Effector CD8-positive, alpha-beta T cell (primary cell): ENCODE results near the gene RGSL1.
"Not testable (repeated sequence)": the region's sequence is repeated elsewhere in the genome, so short reads cannot be mapped to it uniquely, and the experiment has no call there.

ENCODE experiments used
- DNase-seq: peaks from one replicate; lab custom pipeline; 2025; lab: John Stamatoyannopoulos, UW

The RGSL1 gene

DNA sequence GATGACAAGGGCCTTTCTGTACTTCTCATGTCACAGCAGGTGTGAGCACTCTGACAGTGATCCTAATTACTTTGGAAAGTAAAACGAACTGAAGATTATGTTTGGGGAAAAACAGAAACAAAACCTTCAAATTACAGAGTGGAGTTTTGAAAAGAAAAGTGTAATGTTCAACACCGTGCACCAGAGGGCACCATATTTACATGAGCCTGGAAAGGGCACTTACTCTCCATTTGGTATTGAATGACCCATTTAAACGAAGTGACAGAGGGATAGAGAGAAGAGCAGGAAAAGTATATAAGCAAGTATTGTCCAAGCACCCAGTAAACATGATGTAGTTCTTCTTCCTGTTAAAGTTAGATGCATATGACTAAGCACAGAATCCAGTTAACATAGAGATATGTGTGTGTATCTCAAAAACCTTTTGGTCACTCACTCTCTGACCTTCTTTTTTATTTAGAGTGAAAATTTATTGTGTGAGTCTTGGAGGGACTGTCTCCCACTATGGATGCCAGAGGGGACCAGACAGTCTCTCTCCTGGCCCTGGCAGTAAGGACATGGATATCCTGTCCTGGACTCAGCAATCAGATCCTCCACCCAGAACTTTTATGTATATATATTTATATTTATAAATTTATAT lies 3.8 kb upstream of the RGSL1 start:
- DNase-seq: no peak

DNA sequence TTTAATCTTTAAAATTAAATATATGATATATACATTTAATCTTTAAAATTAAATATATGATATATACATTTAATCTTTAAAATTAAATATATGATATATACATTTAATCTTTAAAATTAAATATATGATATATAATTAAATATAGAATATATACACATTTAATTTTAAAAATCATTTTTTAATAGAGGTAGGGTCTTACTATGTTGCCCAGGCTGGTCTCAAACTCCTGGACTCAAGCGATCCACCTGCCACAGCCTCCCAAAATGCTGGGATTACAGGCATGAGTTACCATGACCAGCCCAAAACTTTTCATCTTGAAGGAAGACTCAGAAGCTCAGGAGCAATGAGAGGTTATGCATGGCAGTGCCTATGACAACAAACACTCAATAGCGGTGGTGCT lies 2.8 kb upstream of the RGSL1 start:
- DNase-seq: not testable (repeated sequence)

DNA sequence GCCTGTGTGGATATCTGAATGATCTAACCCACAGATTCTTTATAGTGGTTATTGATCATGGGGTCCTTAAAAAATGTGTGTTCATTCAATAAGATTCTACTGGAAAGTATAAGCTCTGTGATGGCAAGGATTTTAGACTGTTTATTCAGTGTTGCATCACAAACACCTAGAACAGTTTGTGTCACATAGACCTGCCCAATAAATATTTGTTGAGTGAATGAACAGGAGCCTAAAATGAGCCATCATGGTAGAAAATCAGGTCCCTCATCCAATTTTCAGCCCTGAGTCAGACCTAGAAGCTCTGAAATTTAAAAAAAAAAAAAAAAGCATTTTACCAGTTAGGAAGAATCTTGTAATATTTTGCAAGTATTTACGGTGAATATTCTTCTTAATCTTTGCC lies 2.3 kb upstream of the RGSL1 start:
- DNase-seq: no peak

DNA sequence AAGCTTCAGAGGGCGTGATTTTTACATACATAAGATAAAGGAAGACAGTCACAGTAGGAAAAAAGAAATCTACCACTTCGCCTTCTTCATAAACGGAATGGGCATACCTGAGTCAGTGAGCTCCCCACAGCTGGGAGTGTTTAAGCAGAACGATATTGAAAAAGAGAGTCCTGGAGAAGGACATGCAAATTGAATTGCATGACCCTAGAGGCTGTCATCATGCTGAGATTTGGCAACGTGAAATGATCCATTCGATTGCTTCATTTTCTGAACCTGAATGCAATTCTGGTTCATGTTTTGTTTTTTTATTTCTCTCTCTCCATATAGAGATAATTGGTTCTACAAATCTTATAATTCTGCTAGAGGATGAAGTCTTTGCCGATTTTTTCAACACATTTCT lies 3.7 kb downstream of the RGSL1 start:
- no peak for DNase-seq

DNA sequence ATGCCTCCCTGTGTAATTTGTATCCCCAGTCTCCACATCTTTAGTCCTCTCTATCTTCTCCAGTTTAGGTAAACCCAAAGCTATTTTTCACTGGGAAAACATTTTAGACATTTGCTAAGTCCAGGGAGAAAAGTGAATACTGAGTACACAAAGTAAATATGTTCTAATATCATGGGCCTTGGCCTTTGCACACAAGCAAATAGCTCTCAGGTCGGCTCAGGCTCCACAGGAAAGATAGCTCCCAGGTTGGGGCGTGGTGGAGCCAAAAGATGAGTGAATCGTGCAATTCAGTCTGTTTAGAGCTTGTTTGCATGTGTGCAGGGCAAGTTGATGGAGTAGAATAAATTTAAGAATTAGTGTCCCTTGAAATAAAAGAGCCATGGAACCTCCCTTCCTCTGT lies 7.9 kb downstream of the RGSL1 start:
- DNase-seq: no peak

DNA sequence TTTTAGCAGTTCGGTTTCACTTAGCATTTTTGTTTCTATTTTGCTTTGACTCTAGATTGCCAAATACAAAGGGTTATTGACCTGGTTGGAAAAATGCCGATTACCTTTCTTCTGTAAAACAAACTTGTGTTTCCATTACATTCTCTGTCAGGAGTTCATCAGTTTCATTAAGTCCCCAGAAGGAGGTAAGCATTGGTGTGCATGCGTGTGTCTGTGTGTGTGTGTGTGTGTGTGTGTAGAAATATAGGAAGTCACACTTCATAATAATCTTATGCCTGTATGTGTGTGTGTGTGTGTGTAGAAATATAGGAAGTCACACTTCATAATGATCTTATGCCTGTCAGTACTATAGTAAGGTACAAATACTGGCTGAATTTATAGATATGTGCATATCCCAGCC lies 10.0 kb downstream of the RGSL1 start:
- no peak for DNase-seq

DNA sequence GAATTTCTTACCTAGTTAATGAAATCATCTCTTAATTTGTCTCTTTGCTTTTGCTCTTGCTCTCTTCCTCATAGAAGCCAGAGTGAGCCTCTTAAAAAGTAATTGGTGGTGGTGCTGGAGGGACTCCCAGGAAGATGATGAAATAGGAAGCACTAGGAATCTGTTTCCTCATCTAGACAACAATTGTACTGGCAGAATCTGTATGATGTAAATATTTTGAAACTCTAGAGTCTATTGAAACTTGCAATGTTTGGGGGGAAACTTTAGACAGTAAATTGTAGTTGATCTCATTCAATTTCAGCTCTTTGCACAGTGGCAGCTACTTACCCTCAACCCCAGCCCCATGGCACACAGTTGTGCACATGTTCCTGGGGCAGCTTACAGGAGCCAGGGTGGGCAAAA lies 10.6 kb downstream of the RGSL1 start:
- DNase-seq: no peak

DNA sequence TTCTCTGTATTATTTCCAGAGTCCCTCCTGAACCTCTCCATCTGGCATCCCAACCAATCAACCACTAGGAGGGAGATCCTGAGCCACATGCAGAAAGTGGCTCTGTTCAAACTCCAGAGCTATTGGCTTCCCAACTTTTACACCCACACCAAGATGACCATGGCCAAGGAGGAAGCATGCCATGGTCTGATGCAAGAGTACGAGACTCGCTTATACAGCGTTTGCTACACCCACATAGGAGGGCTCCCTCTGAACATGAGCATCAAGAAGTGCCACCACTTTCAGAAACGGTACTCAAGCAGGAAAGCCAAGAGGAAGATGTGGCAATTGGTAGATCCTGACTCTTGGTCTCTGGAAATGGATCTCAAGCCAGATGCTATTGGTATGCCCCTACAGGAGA lies 23.6 kb downstream of the RGSL1 start:
- DNase-seq: no peak

DNA sequence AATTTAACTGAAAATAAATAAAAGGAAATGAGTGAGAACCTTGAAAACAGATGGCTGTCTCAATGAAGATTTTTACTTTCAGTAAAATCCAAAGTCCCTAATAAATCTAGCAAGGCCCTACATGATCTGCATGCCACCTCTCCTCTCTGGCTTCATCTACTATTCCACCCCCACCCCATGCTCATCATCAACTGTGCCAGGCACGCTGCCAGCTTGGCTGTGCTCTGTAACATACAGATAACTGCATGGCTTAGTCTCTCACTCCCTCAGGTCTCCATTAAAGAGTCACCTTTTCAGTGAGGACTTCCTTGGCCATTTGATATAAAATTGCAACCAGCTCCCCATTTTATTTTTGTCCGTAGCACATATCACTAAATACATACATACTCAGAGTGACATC lies 26.7 kb downstream of the RGSL1 start:
- no peak for DNase-seq

DNA sequence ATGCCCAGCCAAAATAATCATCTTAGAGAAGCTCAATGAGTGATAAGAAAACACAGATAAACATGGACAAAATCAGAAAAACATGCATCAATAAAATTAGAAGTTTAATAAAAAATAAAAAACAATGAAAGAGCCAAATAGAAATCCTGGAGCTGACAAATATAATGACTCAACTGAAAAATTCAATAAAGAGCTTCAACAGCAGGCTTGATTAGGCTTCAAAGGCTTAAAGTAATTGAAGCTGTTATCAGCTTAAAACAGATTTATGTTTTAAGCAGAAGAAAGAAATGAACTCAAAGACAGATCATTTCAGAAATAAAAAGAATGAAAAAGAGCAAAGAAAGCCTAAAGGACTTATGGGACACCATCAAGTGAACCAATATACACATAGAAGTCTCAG lies 28.3 kb downstream of the RGSL1 start:
- no peak for DNase-seq

DNA sequence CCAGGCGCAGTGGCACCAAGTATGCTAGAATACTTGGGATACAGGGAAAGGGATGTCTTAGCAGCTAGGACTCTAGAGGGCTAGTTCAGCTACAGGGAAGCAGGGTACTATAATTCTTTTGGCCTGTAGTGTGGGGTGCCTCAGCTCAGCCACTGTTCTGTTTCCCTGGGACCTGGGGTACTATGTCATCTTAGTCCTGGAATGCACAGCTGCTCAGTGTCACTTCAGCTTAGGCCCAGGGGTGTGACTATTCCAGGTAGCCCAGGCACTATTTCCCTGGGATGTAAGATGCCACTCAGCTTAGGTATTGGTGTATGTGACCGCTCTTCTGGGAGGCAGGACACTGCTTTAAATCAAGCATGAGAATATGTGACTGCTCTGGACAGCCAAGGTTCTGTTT lies 34.1 kb downstream of the RGSL1 start:
- DNase-seq: no peak

DNA sequence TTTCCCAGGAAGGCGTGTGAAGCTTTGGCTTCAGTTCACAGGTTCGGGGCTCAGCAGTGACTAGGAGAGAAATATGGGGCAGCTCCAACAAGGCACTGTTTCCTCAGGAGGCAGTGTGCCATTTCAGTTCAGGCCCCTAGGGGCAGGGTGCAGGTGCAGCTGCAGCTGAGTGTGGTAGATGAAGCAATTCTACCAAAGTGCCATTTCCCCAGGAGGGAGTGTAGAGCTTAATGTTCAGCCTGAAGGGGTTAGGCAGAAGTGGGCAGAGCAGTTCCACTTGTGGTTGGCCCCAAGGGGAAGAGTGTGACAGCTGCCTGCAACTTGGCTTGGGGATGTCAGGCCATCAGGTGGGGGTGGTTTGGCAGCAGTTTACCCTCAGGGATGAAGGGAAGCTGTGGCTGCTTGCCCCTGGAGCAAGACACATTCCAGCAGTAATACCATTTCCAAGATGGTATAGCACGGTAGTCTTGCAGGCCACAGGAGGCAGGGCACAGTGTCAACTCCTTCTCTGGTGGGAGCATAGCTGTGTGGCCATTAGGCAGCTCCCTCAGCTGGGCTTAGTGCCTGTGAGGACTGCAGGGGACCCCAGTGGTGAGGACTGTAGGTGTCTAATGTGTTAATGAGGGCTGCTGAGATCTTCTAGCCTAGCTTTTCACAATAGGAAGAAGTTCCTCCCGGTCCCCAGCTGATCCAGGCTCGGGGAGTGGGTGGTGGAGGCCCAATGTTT lies 34.7 kb downstream of the RGSL1 start:
- no peak for DNase-seq

DNA sequence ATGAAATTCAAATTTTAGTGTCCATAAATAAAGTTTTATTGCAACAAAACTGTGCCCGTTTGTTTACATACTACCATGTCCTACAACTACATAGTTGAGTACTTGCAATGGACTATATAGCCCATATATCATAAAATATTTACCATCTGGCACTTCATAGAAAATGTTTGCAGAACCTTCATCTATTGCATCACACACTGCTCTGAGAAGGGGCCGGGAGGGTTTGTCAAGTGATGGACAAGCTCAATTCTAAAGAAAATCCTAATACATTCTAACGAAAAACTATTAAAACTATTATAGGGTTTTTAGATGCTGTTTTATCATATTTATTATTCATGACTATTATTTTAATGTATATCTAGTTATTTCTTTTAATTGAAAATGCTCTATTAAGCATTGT lies 35.9 kb downstream of the RGSL1 start:
- DNase-seq: no peak

DNA sequence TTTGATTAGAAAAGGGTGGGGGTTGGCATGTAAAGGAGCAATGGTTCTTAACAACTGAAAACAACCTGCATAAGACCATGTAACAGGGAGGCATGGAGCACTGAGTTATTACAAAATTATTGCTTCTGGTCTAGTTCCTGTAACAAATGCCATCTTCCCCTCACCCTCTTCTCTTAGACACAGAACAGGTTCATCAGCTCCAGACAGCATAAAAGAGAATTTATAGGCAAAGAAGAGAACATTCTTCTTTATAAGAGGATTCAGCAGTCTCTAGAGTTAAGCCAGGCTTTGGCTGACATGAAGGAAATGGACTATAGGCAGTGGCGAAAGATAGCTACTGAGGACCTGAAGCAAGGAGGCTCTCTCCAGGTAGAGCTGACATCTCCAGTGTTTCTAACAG lies 38.9 kb downstream of the RGSL1 start:
- DNase-seq: no peak

DNA sequence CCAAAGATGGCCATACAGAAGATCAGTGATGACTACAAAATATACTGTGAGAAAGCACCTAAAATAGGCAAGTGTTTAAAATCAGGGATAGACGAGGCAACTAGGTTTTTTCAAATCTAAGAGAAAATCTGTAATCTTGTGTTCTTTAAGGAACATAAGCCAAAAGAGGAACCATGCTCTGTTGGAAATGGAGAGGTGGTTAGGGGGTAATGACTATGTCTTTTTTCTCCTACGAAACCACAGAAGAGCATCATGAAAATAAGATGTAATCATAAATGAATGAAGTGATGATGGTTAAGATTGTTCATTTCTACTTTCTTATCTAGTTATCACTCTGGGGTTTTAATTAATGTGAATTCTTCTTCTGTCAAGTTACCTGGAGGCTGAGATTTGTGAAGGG lies 43.1 kb downstream of the RGSL1 start:
- DNase-seq: no peak

DNA sequence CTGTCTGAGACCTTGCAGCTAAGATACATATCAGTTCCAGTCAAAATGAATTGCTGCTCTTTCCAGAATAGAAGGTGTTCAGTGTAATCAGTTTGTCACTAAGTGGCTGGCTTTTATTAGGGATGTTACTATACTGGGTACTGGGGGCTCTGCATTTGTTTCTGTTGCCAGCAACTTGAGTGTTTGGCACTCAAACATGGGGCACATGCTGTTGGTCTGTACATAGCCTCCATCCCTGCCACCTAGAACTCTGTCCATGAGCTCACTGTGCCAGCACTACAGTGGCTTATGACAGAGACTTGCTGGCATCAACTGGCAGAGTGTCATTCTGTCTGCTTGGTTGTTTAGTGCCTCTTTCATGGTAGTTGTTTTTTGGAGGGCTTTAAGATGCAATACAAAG lies 45.1 kb downstream of the RGSL1 start:
- DNase-seq: no peak

DNA sequence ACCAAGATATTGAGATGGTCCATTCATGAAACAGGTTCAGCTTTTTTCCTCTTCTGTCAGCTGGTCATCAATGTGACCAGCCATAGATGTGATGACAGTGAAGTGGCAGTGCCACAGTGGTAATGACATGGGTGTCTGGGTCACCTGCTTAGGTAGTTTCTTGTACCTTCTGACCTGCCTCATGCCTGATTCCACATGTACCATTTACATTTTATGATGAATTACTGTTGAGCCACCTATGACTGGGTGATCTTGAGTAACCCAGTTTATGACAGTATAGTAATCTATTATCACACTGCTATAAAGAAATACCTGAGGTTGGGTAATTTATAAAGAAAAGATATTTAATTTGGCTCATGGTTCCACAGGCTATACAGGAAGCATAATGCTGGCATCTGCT lies 45.7 kb downstream of the RGSL1 start:
- no peak for DNase-seq

DNA sequence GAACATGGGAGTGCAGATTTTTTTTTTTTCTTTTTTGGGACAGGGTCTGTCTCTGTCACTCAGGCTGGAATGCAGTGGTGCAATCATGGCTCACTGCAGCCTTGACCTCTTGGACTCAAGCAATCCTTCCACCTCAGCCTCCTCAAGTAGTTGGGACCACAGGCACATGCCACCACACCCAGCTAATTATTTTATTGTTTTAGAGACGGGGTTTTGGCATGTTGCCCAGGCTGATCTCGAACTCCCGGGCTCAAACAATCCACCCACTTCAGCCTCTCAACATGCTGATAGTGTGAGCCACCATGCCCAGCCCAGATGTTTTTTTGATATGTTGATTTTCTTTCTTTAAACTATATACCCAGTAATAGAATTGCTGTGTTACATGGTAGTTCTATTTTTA lies 57.7 kb downstream of the RGSL1 start:
- no peak for DNase-seq

DNA sequence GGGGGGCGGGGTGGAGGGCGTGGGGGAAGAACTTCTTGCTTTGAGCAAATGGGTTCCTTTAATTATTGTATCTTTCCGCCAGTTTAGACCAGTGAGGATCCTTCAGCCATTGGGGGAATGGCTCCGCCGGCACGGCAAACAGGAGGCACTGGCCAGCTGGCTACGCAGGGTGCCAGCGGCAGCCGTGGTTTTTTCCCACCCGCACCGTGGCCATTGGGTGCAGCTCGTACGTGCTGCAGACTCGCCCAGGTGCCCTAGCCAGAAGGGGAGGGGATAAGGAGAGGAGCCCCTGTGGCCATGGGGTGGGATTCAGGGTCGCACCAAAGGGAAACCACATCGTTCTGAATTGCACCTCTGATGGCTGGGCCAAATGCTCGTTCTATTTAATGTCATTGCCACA lies 65.6 kb downstream of the RGSL1 start:
- DNase-seq: no peak

DNA sequence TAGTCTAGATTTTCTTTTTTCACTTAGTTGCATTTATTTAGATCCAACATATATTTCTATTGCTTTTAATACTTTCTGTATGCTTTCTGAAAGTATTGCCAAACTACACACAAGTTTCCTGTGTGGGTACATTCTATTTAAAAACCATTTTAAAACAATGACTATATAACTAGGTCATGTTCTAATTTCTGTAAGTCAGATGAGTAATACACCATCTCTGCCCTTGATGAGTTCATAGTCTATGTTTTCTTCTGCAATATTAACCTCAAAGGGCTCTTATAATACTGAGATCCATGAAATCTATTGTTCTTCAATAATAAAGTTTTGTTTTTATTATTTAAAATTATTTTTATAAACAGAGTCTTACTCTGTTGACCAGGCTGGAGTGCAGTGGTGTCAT lies 70.8 kb downstream of the RGSL1 start:
- no peak for DNase-seq

DNA sequence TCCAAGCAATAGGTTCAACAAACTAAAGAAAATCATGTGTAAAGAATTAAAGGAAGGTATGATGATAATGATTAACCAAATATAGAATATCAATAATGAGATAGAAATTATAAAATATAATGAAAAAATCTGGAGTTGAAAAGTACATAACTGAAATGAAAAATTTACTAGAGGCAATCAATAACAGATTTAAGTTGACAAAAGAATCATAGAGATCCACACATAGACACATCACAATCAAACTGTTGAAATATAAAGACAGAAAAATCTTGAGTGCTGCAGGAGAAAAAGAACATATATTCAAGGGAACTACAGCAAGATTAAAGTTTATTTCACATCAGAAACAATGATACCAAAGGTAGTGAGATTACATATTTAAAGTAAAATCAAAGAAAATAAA lies 75.4 kb downstream of the RGSL1 start:
- DNase-seq: no peak

DNA sequence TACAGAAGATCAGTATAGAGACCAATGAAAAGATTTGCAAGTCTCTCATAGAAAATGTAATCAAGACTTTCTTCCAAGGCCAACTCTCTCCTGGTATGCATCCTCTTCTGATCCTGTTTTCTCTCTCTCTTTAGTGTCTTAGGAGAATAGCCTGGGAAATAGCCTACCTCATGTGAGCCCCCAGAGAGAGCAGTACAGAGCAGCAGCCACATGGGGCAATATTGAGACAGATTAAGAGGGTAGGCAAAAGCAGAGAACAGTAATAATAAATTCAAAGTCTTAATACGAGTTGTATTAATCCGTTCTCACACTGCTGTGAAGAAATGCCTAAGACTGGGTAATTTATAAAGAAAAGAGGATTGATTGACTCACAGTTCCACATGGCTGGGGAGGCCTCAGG lies 77.7 kb downstream of the RGSL1 start:
- DNase-seq: no peak

DNA sequence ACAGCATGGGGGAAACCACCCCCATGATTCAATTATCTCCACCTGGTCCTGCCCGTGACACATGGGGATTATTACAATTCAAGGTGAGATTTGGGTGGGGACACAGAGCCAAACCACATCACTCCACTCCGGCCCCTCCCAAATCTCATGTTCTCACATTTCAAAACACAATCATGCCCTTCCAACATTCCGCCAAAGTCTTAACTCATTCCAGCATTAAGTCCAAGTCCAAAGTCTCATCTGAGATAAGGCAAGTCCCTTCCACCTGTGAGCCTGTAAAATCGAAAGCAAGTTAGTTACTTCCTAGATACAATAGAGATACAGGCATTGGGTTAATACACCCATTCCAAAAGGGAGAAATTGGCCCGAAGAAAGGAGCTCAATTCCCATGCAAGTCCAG lies 78.3 kb downstream of the RGSL1 start:
- not testable (repeated sequence) for DNase-seq

DNA sequence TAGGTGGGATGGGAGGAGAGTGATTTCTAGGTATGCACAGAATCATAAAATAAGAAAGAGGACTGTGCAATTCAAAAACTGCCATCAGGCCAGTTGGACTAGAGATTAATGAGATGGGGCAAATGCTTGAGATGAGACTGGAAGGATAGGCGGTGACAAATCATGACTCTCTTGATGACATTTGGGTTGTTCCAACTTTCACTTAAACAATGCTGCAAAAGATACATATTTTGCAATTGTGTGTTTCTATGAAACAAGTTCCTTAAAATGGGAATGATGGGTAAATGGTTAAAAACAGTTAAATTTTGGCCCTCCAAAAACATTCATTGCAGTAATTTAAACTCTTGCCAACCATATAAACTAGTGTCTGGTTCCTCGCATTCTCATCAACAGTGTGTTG lies 84.0 kb downstream of the RGSL1 start:
- DNase-seq: no peak
